HG03469 (cell line): ENCODE measurements around the gene PTRH1.

Experiments
- ATAC-seq: cut with Tn5 transposase; IDR thresholded peaks from one replicate; pipeline ENCODE4 v1.9.1; 2021; ENCODE audit warnings: mild to moderate bottlenecking, moderate library complexity, moderate number of reproducible peaks; ENCODE audit not compliant: unreplicated experiment

The PTRH1 gene

GRCh38 chr9:127698985-127699670 is 16.3 kb downstream of the PTRH1 start:
- peak; percentile 74 for ATAC-seq

GRCh38 chr9:127698386-127698785 is 17.1 kb downstream of the PTRH1 start:
- no peak for ATAC-seq

- ATAC-seq: no peak
Observed at GRCh38 chr9:127697575-127697974, 17.9 kb downstream of the PTRH1 start.

GRCh38 chr9:127694890-127695720 is 20.4 kb downstream of the PTRH1 start:
- no peak for ATAC-seq

GRCh38 chr9:127693697-127694096 is 21.8 kb downstream of the PTRH1 start:
- ATAC-seq: no peak

GRCh38 chr9:127693143-127693542 is 22.3 kb downstream of the PTRH1 start:
- no peak for ATAC-seq

- ATAC-seq: no peak
Observed at GRCh38 chr9:127692071-127692470, 23.4 kb downstream of the PTRH1 start.

- ATAC-seq: no peak
Observed at GRCh38 chr9:127690735-127691134, 24.7 kb downstream of the PTRH1 start.

GRCh38 chr9:127689329-127690000 is 26.0 kb downstream of the PTRH1 start:
- no peak for ATAC-seq

- ATAC-seq: no peak
Observed at GRCh38 chr9:127686461-127687393, 28.7 kb downstream of the PTRH1 start.

- no peak for ATAC-seq
Observed at GRCh38 chr9:127684576-127684975, 30.9 kb downstream of the PTRH1 start.

- ATAC-seq: no peak
Observed at GRCh38 chr9:127683723-127684122, 31.7 kb downstream of the PTRH1 start.

GRCh38 chr9:127682351-127683136 is 32.9 kb downstream of the PTRH1 start:
- no peak for ATAC-seq

GRCh38 chr9:127680846-127681245 is 34.6 kb downstream of the PTRH1 start:
- no peak for ATAC-seq

GRCh38 chr9:127680226-127680625 is 35.2 kb downstream of the PTRH1 start:
- ATAC-seq: no peak

- no peak for ATAC-seq
Observed at GRCh38 chr9:127679506-127679905, 36.0 kb downstream of the PTRH1 start.

GRCh38 chr9:127676638-127677037 is 38.8 kb downstream of the PTRH1 start:
- no peak for ATAC-seq

GRCh38 chr9:127673234-127673633 is 42.2 kb downstream of the PTRH1 start:
- no peak for ATAC-seq

- ATAC-seq: no peak
Observed at GRCh38 chr9:127667906-127668305, 47.6 kb downstream of the PTRH1 start.
